Transverse colon (tissue), 4 donors: Measurements from ENCODE around the gene PCBD1.

Source experiments
- CTCF ChIP-seq, 5 experiments: fragments of 200-600 bp in 3 of 5; fragments of 450-650 bp in 2 of 5; sonication (generic) in 3 of 5; IDR thresholded peaks; 1 replicate in 2 of 5; 2 replicates in 3 of 5; pipeline ENCODE4 v1.5.1; 2016 to 2017; ENCODE audit warnings: antibody characterized with exemption in 5 of 5, inconsistent platforms in 3 of 5, mild to moderate bottlenecking in 2 of 5, moderate library complexity in 1 of 5
- EP300 ChIP-seq: sonication (generic); formaldehyde crosslinking; IDR thresholded peaks from one replicate; pipeline ENCODE4 v1.6.1; 2017; ENCODE audit warnings: antibody characterized with exemption, low read depth
- POLR2A ChIP-seq: fragments of 450-650 bp; IDR thresholded peaks from one replicate; pipeline ENCODE4 v1.6.1; 2016; ENCODE audit warnings: antibody characterized with exemption, mild to moderate bottlenecking, moderate library complexity
- POLR2AphosphoS5 ChIP-seq, 3 donors: sonication (generic); formaldehyde crosslinking; IDR thresholded peaks; one replicate each; pipeline ENCODE4 v1.6.1; 2016; ENCODE audit warnings: antibody characterized with exemption in 3 of 3

- TF ChIP-seq POLR2AphosphoS5 (IDR thresholded peaks at IDR 0.05) (no peak), CTCF (IDR thresholded peaks at IDR 0.05) (no peak), POLR2A (no peak), EP300 (no peak)
Measured at GRCh38 chr10:70874061-70874460, 14.3 kb downstream of the PCBD1 start.
